Common myeloid progenitor, CD34-positive (primary cell): Measurements from ENCODE around the gene TRIM9.

Source experiments
- CTCF ChIA-PET: fragments of 350-600 bp; sonication (Branson Sonifier 250); formaldehyde crosslinking; loops from one replicate; lab custom pipeline; 2021; ENCODE audit warnings: antibody characterized with exemption; lab: Charles Lee
- POLR2A ChIA-PET: fragments of 350-600 bp; sonication (Branson Sonifier 250); formaldehyde crosslinking; loops from one replicate; lab custom pipeline; 2021; ENCODE audit warnings: antibody characterized with exemption; lab: Charles Lee
- DNase-seq, 3 donors: peaks; one replicate each; pipeline versions ENCODE4 v3.0.0 to v3.0.0-alpha.2; 2013
- H3K27ac ChIP-seq, 2 experiments: 1 replicate in 1 of 2; 2 replicates in 1 of 2; pipeline ENCODE4 v1.7.0; 2013; ENCODE audit warnings: inconsistent platforms in 2 of 2, low read length in 2 of 2, mild to moderate bottlenecking in 2 of 2, low read depth in 1 of 2, moderate library complexity in 1 of 2; ENCODE audit not compliant: severe bottlenecking in 2 of 2, insufficient read depth in 1 of 2, poor library complexity in 1 of 2
- H3K27me3 ChIP-seq, 5 experiments: replicated peaks in 2 of 5; 1 replicate in 3 of 5; 2 replicates in 2 of 5; pipeline versions ENCODE4 v1.6.1 to v1.7.0; 2013; ENCODE audit warnings: low read length in 4 of 5, mild to moderate bottlenecking in 2 of 5, moderate library complexity in 2 of 5, inconsistent platforms in 1 of 5; ENCODE audit not compliant: insufficient read depth in 5 of 5, control insufficient read depth in 4 of 5
- H3K36me3 ChIP-seq, 4 experiments: 1 replicate in 2 of 4; 2 replicates in 2 of 4; pipeline versions ENCODE4 v1.6.1 to v1.7.0; 2013; ENCODE audit warnings: low read length in 3 of 4, control low read depth in 1 of 4, mild to moderate bottlenecking in 1 of 4; ENCODE audit not compliant: control insufficient read depth in 4 of 4, insufficient read depth in 4 of 4
- H3K4me1 ChIP-seq, 4 experiments: 1 replicate in 3 of 4; 2 replicates in 1 of 4; pipeline versions ENCODE4 v1.6.1 to v1.7.1; 2013; ENCODE audit warnings: low read length in 3 of 4, mild to moderate bottlenecking in 3 of 4, control low read depth in 1 of 4, inconsistent platforms in 1 of 4, moderate library complexity in 1 of 4; ENCODE audit not compliant: control insufficient read depth in 4 of 4, insufficient read depth in 4 of 4; ENCODE audit errors: control extremely low read depth in 1 of 4
- H3K4me3 ChIP-seq, 7 experiments: 1 replicate in 4 of 7; 2 replicates in 3 of 7; pipeline versions ENCODE4 v1.5.1 to v1.7.0; 2013; ENCODE audit warnings: mild to moderate bottlenecking in 7 of 7, low read length in 6 of 7, moderate library complexity in 6 of 7, inconsistent platforms in 2 of 7, low read depth in 2 of 7, control low read depth in 1 of 7; ENCODE audit not compliant: insufficient read depth in 4 of 7, control insufficient read depth in 1 of 7; ENCODE audit errors: extremely low read depth in 1 of 7
- H3K9me3 ChIP-seq, 5 experiments: 1 replicate in 4 of 5; 2 replicates in 1 of 5; pipeline versions ENCODE4 v1.6.1 to v1.7.1; 2013; ENCODE audit warnings: low read length in 4 of 5, mild to moderate bottlenecking in 2 of 5, inconsistent platforms in 1 of 5, low read depth in 1 of 5, moderate library complexity in 1 of 5; ENCODE audit not compliant: control insufficient read depth in 4 of 5, insufficient read depth in 2 of 5; ENCODE audit errors: control extremely low read depth in 1 of 5
- WGBS: methylation state at CpG from one replicate; pipeline ENCODE4 v1.1.5; 2013; ENCODE audit not compliant: insufficient coverage; 5-methylcytosine and 5-hydroxymethylcytosine counted together

Gene TRIM9

DNA sequence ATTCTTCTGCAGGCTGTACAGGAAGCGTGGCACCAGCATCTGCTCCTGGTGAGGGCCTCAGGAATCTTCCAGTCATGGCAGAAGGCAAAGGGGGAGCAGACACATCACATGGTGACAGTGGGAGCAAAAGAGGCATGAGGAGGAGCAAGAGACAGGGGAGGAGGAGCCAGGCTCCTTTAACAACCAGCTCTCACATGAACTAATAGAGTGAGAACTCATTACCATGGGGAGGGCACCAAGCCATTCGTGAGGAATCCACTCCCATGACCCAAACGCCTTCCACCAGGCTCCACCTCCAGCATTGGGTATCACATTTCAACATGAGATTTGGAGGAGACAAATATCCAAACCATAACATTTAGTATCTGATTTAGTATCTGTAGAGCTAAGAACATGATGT lies 14.7 kb upstream of the TRIM9 start:
- H3K4me3 ChIP-seq, result no peak overlapping the region
- ChIA-PET CTCF (interaction anchor here (1.2 kb wide), 1 partner anchor 53 kb away, joined by 3 read pairs; no protein-coding TSS in a partner anchor), POLR2A (no interaction called here)
- 100% methylated on average over 1 of the region's 3 CpGs for WGBS
- no peaks in the 10 kb centered on the region for H3K36me3 ChIP-seq
- H3K4me1 ChIP-seq, result peaks cover 0 to 6% (median under 1%) of the 10 kb centered on the region in 4 experiments
- H3K27ac ChIP-seq, result no peak overlapping the region
- H3K9me3 ChIP-seq, result no peaks in the 10 kb centered on the region
- DNase-seq, result no peak
- no peaks in the 10 kb centered on the region for H3K27me3 ChIP-seq

DNA sequence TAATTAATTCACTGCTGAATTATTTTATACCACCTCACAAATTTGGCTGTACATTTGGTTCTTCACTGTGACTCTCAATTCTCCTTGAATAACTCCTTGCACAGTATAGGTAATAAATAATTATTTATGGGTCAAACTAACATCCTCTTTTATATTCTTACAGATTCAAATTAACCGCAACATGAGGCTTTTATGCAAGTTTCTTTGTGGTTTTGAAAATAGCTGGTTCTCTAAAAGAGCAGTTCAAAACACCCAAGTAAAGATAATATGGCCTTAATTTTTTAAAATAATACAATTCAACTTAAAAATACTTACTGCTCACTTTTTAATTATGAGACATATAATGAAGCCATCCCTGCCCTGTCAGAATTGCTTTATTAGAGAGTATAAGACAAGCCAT lies 12.9 kb upstream of the TRIM9 start:
- no CpG with 5 or more reads among the region's 1 CpG for WGBS
- no peaks in the 10 kb centered on the region for H3K9me3 ChIP-seq
- CTCF ChIA-PET, result interaction anchor here (0.9 to 1.4 kb wide), 2 partner anchors 9 to 12 kb away, joined by 4 read pairs; no protein-coding TSS in a partner anchor
- H3K27me3 ChIP-seq, result no peaks in the 10 kb centered on the region
- no peak overlapping the region for H3K27ac ChIP-seq
- no peaks in the 10 kb centered on the region for H3K36me3 ChIP-seq
- DNase-seq, result peak in 2 of 3 donors; percentile 41 to 64
- H3K4me1 ChIP-seq, result peaks cover 0 to 6% (median under 1%) of the 10 kb centered on the region in 4 experiments
- no peak overlapping the region for H3K4me3 ChIP-seq
- POLR2A ChIA-PET, result no interaction called here

DNA sequence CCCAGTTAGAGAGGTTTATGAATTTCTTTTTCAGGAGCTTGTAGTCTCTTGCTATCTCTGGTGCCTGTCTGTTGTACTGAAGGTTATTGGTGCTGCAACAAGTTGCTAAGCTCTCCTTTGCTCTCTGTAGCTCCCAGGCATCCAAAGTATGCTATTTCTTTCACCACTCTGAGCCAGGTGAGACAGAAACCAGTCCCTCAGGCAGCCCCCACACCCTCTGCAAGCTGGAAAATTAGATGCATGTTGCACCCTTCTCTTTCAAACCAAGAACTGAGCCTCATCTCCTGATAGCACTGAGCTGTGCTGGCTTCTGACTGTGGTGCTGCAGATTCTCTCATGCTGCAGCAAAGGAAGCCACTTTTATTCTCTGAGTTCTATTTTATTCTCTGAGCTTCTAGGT lies 9.6 kb upstream of the TRIM9 start:
- Histone ChIP-seq H3K4me3 (no peak overlapping the region), H3K9me3 (no peaks in the 10 kb centered on the region), H3K36me3 (no peaks in the 10 kb centered on the region), H3K4me1 (peaks cover 0 to 6% (median under 1%) of the 10 kb centered on the region in 4 experiments), H3K27me3 (peaks cover 0 to 3% (median 0%) of the 10 kb centered on the region in 5 experiments), H3K27ac (no peak overlapping the region)
- no peak for DNase-seq
- POLR2A ChIA-PET, result no interaction called here
- CTCF ChIA-PET, result interaction anchor here (0.9 to 1.5 kb wide), 3 partner anchors 9 to 32 kb away, joined by 3 to 8 read pairs (median 6); partner anchors contain the start of gene TRIM9

DNA sequence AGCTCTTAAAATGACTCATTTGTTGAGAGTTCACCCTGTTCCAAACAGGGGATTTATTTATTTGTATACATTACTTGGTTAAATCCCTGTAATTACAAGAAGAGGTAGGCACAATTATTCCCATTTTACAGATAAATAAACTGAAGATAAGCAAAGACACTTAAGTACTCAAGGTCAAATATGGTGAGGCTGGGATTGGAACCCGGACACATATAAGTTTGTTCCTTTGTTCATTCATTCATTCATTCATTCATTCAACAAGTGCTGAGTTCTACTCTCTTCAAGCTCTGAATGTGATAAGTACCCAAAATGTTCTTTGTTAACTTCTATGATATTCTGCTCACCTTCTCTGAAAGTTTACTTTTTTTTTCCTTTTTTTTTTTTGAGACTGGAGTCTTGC lies 2.4 kb upstream of the TRIM9 start:
- WGBS, result 100% methylated on average over 1 of the region's 1 CpG
- no peaks in the 10 kb centered on the region for H3K36me3 ChIP-seq
- POLR2A ChIA-PET, result no interaction called here
- no peaks in the 10 kb centered on the region for H3K9me3 ChIP-seq
- H3K4me1 ChIP-seq, result peaks cover 2 to 28% (median 26%) of the 10 kb centered on the region in 4 experiments
- no peak overlapping the region for H3K4me3 ChIP-seq
- CTCF ChIA-PET, result no interaction called here
- no peak overlapping the region for H3K27ac ChIP-seq
- DNase-seq, result no peak
- peaks cover 0 to 21% (median 12%) of the 10 kb centered on the region in 5 experiments for H3K27me3 ChIP-seq

DNA sequence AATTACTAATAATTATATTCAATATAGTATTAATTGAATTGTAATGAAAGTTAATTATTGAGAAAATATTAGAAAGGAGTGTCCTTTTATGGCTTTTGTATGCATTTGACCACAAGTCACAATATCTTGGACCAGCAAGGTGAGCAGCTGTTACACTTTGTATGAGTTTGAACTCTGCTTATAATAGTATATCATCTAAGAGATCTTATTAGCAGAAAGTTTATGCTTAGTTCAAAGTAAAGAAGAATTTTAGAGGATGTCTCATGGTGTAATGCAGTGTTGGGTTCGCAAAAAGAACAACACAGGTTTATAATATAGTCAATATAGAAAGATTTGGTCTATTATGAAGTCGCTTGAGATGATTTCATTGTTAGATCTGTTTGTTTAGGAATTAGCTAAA lies 2.0 kb upstream of the TRIM9 start:
- Histone ChIP-seq H3K36me3 (no peaks in the 10 kb centered on the region), H3K27me3 (peaks cover 0 to 22% (median 12%) of the 10 kb centered on the region in 5 experiments), H3K4me1 (peaks cover 2 to 28% (median 26%) of the 10 kb centered on the region in 4 experiments), H3K9me3 (no peaks in the 10 kb centered on the region), H3K27ac (no peak overlapping the region), H3K4me3 (no peak overlapping the region)
- ChIA-PET CTCF (no interaction called here), POLR2A (no interaction called here)
- WGBS, result no CpG with 5 or more reads among the region's 2 CpGs
- no peak for DNase-seq

DNA sequence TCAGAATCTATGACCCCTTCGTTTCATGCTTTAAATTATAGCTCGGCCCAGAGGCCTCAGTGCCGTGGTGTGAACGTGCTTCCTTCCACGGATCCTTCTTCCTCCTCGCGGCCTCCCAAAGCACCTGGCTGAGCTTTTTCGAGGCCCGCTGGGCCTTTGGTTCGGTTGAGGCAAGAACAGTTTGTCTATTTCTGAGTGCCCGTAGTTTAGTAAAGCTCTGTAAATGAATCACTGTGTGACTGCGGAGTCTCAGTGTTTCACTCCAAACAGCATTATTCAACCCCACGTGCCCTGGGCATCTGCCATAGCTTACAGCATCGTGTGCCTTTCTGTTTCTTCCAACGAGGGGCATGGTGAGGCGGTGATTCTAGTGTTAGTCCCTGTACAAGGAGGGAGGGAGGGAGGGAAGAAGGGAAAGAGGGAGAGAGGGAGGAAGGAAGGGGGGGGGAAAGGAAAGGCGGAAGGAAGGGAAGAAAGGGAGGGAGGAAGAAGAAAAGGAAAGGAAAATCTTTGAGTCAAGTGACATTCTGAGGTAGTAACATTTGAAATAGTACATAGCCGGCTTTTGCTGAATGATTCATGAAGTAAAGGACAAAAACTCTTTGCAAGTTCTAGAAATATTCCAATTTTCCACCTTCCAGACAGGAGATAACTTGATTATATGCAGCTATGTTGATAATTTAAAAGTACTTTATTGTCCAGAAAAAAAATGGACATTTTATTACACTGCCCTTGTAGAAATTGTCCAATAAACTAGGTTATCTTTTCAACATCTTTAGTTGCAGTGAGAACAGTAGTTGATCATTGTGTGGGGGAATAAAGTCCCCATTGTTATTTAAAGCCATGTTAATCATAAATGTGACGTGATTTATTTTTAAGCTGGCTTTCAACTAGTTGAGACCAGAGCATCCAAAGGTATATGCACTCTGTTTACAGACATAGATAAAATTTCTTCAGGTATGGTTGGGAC lies 1.2 kb upstream of the TRIM9 start:
- Histone ChIP-seq H3K27ac (no peak overlapping the region), H3K36me3 (no peaks in the 10 kb centered on the region), H3K4me1 (peaks cover 2 to 28% (median 26%) of the 10 kb centered on the region in 4 experiments), H3K4me3 (peak overlapping the region; percentile 59 to 84 (median 77)), H3K9me3 (no peaks in the 10 kb centered on the region), H3K27me3 (peaks cover 0 to 22% (median 12%) of the 10 kb centered on the region in 5 experiments)
- WGBS, result 7% methylated on average over 9 of the region's 19 CpGs
- CTCF ChIA-PET, result interaction anchor here (1.1 to 2.5 kb wide), 4 partner anchors 8 to 138 kb away, joined by 3 to 8 read pairs (median 4); no protein-coding TSS in a partner anchor
- DNase-seq, result peak; percentile 14 to 66 (median 49)
- POLR2A ChIA-PET, result no interaction called here
